Measurements from ENCODE around the gene MAST1.

DNA sequence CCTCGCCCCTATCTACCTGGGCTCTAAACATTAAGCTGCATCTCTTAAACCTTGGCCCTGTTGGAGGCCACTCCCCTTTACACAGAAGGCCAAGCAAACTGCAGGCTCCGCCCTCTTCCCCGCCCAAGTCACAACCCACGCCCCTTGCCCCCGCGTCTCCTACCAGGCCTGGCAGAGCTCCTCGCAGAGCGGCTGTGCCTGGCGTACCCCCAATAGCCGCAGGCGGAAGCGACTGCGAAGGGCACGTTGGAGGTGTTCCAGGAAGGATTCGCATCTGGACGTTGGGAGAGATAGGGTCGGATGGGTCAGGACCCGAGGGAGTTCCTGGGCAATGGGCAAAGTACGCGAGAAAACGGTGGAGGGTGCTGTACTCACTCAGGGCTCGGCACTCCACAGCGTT lies 9.8 kb upstream of the MAST1 start:
- TF ChIP-seq, protein P1, sequence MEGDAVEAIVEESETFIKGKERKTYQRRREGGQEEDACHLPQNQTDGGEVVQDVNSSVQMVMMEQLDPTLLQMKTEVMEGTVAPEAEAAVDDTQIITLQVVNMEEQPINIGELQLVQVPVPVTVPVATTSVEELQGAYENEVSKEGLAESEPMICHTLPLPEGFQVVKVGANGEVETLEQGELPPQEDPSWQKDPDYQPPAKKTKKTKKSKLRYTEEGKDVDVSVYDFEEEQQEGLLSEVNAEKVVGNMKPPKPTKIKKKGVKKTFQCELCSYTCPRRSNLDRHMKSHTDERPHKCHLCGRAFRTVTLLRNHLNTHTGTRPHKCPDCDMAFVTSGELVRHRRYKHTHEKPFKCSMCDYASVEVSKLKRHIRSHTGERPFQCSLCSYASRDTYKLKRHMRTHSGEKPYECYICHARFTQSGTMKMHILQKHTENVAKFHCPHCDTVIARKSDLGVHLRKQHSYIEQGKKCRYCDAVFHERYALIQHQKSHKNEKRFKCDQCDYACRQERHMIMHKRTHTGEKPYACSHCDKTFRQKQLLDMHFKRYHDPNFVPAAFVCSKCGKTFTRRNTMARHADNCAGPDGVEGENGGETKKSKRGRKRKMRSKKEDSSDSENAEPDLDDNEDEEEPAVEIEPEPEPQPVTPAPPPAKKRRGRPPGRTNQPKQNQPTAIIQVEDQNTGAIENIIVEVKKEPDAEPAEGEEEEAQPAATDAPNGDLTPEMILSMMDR (conservative IDR thresholded peaks at IDR 0.05; ENCODE audit: low read length), result no peak
- TF ChIP-seq EZH2phosphoT487 (IDR thresholded peaks at IDR 0.05; ENCODE audit: borderline replicate concordance), result no peak
